ENCODE data around the gene HS6ST3.

HS6ST3 gene

GRCh38 chr13:96880419-96880818 is 790.5 kb downstream of the HS6ST3 start:
- Histone ChIP-seq H3K9me3 (ENCODE audit: insufficient read depth, low read length, severe bottlenecking) (no peaks in the 10 kb centered on the region), H3K79me2 (ENCODE audit: insufficient read depth, low read length) (no peaks in the 10 kb centered on the region), H3K9ac (ENCODE audit: low read depth, low read length) (no peak overlapping the region), H3K27ac (ENCODE audit: low read length) (no peak overlapping the region), H3K36me3 (ENCODE audit: insufficient read depth, low read length) (no peaks in the 10 kb centered on the region), H2AFZ (ENCODE audit: low read depth, low read length) (no peak overlapping the region), H3K4me3 (ENCODE audit: low read depth in 1 of 2, low read length in 2 of 2) (no peak overlapping the region), H3K4me2 (ENCODE audit: insufficient read depth, low read length) (no peak overlapping the region), H3K4me1 (ENCODE audit: insufficient read depth, low read length) (no peaks in the 10 kb centered on the region), H3K27me3 (ENCODE audit: insufficient read depth, low read length, poor library complexity) (no peaks in the 10 kb centered on the region), H4K20me1 (ENCODE audit: insufficient read depth, low read length) (no peaks in the 10 kb centered on the region)
- DNase-seq (no peak), ATAC-seq (ENCODE audit: insufficient read depth, low read depth) (no peak)
- TF ChIP-seq EZH2 (IDR thresholded peaks at IDR 0.05; ENCODE audit: borderline replicate concordance, low read depth, low read length, severe bottlenecking) = no peak
- TF ChIP-seq, protein P1, sequence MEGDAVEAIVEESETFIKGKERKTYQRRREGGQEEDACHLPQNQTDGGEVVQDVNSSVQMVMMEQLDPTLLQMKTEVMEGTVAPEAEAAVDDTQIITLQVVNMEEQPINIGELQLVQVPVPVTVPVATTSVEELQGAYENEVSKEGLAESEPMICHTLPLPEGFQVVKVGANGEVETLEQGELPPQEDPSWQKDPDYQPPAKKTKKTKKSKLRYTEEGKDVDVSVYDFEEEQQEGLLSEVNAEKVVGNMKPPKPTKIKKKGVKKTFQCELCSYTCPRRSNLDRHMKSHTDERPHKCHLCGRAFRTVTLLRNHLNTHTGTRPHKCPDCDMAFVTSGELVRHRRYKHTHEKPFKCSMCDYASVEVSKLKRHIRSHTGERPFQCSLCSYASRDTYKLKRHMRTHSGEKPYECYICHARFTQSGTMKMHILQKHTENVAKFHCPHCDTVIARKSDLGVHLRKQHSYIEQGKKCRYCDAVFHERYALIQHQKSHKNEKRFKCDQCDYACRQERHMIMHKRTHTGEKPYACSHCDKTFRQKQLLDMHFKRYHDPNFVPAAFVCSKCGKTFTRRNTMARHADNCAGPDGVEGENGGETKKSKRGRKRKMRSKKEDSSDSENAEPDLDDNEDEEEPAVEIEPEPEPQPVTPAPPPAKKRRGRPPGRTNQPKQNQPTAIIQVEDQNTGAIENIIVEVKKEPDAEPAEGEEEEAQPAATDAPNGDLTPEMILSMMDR (IDR thresholded peaks at IDR 0.05; ENCODE audit: borderline replicate concordance, extremely low read depth, low read length, poor library complexity, severe bottlenecking) = no peak

All from DND-41 (cell line).